GM18907 (cell line): ENCODE measurements around the gene ZNF81.
"Not testable (repeated sequence)": the region's sequence is repeated elsewhere in the genome, so short reads cannot be mapped to it uniquely, and the experiment has no call there.

Source experiments
- ATAC-seq: cut with Tn5 transposase; IDR thresholded peaks from one replicate; pipeline ENCODE4 v1.9.1; 2021; ENCODE audit warnings: mild to moderate bottlenecking, moderate library complexity; ENCODE audit not compliant: unreplicated experiment

Gene ZNF81

DNA sequence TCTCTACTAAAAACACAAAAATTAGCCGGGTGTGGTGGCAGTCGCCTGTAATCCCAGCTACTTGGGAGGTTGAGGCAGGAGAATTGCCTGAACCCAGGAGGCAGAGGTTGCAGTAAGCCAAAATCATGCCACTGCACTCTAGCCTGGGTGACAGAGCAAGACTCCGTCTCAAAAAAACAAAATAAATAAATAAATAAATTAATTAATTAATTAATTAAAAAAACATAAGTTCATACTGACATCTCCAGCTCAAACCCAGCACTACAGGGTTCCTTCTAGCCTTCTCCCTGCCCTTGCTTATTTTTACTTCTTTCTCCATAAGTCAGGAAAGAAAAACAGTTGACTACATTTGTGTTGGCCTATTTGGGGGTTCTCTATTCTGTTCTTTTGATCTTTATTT lies 95.3 kb downstream of the ZNF81 start:
- ATAC-seq = not testable (repeated sequence)

DNA sequence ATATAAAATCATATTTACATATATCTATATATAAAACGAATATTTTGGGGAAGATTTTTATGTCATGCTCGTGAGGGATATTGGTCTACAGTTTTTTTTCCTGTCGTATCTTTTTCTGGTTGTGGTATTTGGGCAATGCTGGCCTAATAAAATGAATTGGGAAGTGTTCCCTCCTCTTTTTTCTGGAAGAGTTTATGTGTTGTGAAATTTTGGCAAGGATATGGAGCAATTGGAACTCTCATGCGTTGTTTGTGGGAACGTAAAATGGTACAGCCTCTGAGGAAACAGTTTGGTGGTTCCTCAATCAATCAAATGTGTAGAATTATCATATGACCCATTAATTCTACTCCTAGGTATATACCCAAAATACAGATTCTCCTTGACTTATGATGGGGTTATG lies 97.2 kb downstream of the ZNF81 start:
- ATAC-seq = no peak

DNA sequence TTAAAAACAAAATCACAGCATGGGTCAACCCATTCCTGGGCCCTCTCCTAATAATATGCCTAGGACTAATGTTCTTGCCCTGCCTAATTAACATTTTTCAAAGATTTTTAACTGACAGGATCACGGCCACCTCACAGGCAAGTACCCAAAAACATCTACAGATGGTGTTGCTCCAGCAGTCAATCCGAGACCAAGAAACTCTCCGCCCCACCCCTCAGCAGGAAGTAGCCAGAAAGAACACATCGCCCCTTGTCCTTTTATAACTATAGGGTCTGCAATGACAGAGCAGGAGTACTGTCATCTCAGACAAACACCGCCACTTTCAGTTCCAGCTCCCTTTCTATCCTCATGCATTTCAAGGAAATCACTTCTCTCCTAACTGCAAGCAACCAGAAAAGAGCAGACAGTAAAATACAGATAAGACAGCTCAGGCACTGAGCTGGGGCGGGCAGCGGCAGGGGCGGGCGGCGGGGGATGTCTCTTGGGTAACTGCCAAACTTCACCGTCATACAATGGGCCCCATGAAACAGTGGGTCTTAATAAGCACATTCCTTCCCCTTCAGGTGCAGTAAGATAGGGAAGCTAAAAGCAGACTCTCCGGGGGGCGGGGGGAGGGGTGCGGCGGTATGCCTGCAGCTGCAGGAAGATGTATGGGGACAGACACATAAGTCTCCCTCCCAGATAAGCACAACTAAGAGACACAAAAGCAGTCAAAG lies 99.7 kb downstream of the ZNF81 start:
- peak; percentile 65 for ATAC-seq

DNA sequence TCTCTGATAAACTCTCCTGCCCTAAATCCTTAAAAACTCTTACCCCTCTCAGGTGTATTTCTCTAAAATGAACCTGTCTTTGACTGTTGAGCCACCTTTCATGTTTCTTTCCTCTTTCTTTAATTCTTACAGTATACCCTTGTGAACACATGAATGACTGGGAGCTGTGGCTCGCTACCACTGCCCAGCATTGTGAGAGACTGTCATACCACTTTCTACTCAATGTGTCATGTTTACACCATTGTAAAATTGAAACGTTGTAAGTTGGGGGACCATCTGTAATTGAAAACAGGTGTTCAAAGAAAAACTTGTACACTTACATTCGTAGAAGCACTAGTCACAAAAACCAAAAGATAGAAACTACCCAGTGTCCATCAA lies 100.2 kb downstream of the ZNF81 start:
- ATAC-seq = no peak

DNA sequence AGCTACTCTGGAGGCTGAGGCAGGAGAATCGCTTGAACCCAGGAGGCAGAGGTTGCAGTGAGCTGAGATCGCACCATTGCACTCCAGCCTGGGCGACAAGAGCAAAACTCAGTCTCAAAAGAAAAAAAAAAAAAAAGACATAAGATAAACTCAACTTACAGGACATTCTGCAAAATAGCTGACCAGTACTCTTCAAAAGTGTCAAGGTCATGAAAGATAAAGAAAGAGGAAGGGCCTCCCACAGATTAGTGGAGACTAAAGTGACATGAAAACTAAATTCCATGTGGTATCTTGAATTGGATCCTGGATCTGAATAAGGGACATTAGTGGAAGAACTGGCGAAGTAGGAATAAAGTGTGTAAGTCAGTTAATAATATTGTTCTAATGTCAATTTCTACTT lies 103.7 kb downstream of the ZNF81 start:
- no peak for ATAC-seq

DNA sequence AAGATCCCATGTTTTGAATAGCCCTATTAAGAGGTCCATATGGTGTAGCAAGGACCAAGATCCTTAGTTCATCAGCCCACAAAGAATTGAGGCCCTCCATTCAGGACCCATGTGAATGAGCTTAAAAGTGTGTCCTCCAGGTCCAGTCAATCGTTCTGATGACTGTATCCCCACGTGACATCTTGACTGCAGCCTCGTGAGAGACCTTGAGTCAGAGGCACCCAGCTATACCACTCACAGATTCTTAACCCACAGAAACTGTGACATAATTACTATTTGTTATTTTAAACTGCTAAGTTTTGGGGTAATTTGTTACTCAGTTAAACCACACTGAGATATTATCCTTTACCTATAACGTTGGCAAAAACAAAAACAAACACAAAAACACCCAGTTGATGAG lies 104.7 kb downstream of the ZNF81 start:
- no peak for ATAC-seq

DNA sequence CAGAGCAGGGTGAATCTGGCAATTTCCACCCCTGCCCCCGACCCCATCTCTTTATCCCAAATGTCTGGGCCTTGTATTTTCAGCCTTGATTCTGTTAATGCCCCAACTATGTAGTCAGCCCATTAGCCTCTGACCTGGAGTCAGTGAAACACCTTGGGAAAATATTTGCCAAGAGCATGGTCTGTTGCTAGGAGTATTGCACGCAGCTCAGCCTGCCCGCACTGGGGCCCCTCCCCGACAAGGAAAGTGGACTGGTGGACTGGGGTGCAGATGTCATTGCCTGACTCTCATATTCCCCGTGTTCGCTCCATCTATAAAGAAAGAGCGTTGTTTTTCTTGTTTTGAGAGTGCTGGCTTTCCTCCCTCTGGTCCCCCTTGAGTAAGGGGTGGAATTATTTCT lies 118.6 kb downstream of the ZNF81 start:
- not testable (repeated sequence) for ATAC-seq

DNA sequence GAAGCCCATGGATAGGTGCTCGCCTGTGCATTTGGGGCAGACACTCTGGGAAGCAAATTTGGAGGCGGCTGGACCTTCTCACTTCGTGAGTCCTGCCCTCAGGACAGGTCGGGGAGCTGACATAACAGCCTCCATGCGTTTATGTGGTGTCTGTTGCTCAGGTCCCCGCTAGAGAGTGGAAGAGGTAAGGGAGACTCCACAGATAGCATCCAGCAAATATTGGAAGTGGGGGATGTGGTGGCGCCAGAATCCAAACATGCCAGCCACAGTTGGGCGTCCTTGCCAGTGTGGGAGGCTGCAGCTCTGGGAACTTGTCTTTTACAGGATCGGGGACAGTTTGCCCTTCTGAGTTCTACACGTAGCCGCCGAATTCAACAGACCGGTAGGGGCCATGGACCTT lies 119.3 kb downstream of the ZNF81 start:
- ATAC-seq = no peak

DNA sequence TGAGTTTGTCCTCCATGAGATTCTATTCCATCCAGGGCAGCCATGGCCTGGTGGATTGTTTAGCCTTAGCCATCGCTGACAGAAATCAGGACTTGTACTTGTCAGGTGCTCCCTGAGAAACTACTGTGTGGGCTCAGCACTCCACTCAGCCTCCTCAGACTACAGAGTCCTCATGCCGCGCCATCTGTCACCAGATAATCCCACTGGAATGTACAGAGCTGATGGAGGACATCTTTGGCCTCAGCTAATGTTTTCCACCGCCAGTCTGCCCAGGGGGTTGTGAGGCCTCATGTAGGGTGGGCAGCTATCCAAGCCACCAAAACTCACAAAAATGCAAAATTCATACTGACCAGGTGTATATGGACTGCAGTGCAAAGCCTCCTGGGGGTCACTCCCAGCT lies 121.5 kb downstream of the ZNF81 start:
- ATAC-seq = not testable (repeated sequence)

DNA sequence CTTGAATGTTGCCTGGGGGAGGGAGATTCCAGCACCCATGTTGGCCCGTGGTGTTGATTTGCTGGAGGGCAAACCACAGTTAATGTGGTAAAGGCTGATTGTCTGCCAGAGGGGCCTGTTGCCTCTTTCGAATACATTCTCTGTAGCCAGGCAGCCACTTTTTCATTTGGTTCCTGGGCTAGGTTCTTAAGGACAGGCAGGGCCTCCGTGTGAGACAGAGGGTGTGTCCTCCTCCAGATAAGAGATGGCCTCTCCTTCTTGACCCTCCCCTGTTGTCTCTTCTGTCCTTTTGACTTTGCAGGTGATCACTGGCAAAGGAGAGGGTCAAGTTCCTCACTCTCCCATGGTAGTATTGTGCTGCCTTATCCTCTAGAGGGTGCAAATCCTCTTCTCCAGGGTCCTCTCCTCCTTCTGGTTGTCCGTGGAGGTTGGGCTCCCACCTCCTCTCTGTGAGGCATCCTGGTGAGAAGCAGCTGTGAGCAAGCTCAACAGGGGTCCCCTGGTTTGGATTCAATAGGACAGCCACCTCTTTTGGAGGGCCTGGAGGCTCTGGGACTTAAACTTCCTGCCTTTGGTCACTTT lies 122.2 kb downstream of the ZNF81 start:
- no peak for ATAC-seq

DNA sequence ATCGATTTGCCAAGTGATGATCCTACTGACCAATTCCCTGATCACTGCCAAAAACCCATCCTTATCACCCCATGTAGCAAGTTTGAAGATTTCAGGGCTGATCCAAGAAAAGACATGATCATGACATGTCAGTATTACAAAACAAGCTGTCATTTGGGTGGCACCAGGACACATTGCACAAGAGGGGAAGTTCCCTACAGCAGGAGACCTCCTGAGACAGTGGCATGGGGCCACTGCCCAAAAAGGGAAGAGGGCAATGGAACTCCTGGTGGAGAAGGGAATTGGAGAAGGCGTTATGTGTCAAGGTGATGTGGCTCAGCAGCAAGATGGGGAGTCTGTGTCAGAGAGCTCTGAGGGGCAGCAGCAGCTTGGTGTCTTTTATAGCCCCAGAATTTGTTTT lies 123.7 kb downstream of the ZNF81 start:
- no peak for ATAC-seq

DNA sequence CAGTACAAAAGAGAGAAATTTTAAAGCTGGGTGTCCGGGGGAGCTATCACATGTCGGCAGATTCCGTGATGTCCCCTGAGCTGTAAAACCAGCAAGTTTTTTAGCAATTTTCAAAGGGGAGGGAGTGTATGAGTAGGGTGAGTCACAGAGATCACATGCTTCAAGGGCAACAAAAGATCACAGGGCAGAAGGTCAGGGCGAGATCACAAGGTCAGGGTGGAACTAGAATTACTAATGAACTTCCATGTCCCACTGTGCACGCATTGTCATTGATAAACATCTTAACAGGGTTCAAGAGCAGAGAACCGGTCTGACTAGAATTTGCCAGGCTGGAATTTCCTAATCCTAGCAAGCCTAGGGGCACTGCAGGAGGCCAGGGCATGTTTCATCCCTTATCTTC lies 125.1 kb downstream of the ZNF81 start:
- not testable (repeated sequence) for ATAC-seq

DNA sequence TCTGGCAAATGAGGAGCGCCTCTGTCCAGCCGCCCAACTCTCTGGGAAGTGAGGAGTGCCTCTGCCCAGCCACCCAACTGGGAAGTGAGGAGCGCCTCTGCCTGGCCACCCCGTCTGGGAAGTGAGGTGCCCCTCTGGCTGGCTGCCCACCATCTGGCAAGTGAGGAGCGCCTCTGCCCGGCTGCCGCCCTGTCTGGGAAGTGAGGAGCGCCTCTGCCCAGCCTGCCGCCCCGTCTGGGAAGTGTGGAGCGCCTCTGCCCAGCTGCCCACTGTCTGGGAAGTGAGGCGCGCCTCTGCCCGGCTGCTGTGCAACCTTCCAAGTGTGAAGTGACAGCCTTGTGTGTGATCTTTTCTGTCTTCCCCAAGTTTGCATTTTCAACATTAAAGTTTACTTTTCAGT lies 128.8 kb downstream of the ZNF81 start:
- not testable (repeated sequence) for ATAC-seq
